Activated CD4-positive, alpha-beta T cell treated with anti-CD3 and anti-CD28 coated beads, Interleukin-10, Interleukin-2, amounts not matched to agents 100 ng/mL and 50 ng/mL, durations not matched to agents 16 hours and 8 hours (primary cell): ENCODE measurements around the gene RFESD.
A peak's percentile ranks its signal among the peaks of the same experiment; 100 is the strongest.

ENCODE experiments used
- DNase-seq: peaks from one replicate; pipeline ENCODE4 v3.0.0-alpha.2; 2020

Gene RFESD

DNA sequence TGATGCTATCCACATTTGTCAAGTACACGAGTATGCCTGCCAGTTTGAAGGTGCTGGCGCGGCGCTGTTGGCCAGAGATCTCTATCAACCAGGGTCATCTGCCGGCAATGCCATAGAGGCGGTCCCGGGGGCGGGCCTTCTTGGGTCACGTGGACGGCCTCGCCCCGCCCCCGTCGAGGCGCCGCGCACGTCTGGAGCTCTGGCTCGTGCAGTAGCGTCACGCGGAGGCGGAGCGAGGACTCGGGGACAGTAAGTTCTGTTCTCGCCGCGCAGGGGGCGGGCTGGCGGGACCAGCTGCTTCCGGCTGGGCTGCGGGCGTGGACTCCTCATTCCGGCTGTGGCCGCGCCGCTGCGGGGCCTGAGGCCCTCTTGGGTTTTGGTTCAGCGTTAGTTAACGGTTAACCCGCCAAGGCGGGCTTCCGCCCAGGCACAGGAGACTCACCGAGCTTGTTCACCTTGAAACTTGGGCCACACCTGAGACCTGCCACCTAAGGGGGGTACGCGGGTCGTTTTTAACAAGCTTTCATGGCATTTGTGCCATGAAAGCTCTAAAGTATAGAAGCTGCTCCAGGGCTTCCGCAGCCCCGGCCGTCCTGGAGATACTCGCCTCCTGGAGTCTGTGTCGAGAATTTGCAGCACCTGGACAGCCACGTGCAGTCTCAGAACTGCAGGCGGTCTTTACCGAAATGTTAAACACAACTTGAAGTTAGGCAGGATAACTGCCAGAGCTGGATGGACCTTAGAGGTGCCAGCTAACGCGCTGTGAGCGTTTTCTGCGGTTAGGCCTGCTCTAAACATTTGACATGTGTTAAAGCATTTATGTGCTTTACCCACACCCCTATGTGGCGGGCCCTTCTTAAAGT, at the start of gene RFESD:
Gene RFESD, plus strand, starts transcription at position 209 of the 863 bp plus-strand sequence. CDS start 5,495 bp downstream, outside the sequence.
- DNase-seq: peak; percentile 98

DNA sequence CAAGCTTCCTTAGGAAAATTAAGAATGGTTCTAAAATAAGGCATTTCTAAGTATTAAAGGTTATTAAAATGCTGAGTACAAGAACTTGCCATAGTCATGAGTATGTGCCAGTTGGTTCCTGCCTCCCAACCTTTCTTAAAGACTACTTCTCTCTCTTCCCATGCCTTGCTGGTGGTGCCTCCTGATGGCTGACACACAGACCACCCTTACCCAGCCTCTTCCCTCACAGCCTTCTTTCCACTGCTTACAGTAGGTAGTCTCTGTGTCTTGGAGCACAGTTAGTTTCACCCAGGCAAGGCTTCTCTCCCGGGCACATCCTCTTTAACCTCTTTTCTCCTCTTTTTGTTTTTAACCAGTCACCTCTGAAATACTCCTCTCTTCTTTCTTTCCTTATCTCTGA, 47.3 kb upstream of the RFESD start:
- DNase-seq: no peak

DNA sequence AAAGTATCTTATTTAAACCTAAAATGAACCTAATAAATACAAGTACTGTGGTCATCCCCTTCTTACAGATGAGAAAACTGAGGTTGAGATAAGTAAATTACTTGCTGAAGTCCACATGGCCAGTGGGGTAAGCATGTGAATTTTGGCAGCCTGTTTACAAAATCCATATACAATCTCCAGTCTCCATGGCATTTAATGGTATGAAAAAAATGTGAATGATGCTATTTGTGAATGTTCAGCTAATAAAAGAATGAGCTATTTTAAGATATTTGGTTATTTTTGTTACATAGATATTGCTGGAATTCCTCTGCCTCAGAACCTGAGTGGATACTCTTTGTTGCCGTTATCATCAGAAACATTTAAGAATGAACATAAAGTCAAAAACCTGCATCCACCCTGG, 46.0 kb upstream of the RFESD start:
- no peak for DNase-seq

DNA sequence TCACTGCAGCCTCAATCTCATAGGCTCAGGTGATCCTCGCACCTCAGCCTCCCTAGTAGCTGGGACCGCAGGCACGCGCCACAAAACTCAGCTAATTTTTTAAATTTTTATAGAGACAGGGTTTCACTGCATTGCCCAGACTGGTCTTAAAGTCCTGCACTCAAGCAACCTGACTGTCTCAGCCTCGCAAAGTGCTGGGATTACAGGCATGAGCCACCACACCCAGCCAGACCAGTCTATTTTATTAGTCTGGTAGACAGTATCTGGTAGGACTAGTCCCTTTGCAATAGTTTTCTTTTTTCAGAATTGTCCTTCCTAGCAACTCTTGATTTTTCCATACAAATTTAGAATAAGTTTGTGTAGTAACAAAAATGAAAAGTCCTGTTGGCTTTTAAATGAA, 40.8 kb upstream of the RFESD start:
- DNase-seq: no peak

DNA sequence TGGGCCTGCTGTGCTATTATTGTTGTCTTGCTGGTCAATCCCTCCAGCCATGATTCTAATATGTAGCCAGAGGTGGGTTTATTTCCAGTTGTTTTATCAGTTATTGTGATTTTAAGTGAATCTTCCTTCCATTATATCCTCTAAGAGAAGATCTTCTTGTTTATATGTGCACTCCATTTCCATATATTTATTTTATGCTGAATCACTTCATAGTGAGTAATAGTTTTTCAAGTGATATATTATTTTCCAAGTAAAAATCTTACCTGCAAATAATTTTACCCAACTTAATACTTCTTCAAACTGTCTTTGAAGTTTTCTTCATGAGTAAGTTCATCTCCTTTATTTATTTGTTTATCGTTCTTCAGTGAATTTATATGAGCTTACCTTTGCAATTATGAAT, 40.2 kb upstream of the RFESD start:
- DNase-seq: no peak

DNA sequence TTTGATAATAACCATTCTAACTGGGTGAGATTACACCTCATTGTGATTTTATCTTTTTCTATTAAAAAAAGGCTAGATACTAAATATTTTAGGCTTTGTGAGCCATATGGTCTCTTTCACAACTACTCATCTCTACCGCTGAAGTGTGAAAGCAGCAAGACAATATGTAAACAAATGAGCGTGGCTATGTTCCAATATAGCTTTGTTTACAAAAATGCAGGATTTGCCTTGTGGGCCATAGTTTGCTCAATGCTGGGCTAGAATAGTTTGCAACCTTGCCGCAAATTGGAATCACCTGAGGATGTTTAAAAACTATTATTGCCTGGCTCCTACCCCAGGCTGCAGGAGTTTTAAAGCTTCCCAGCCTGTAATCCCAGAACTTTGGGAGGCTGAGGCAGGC, 36.9 kb upstream of the RFESD start:
- no peak for DNase-seq

DNA sequence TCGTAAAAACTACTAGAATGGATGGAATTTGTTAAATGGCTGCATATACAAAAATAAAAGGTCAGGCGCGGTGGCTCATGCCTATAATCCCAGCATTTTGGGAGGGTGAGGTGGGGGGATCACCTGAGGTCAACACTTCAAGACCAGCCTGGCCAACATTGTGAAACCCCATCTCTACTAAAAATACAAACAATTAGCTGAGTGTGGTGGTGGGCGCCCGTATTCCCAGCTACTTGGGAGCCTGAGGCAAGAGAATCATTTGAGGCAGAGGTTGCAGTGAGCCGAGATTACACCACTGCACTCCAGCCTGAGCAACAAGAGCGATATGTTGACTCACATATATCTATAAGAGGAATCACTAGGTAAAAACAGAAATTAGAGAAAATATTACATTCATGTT, 36.0 kb upstream of the RFESD start:
- no peak for DNase-seq

DNA sequence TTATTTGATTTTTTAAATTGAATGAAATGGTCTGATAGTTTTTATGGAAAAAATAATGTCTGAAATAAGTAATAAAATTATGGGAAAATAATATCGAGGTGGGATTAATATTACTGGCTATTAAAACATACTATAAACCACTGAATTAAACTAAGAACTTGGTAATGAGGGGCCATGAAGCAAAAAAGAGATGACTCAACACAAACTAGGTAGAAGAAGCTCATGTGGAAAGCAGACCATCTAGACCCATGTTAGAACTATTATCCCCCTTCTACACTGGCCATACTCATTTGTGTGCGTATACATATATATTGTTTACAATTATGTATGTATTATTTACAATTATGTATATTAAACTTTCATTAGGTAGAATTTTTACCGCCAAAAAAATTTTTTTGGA, 35.2 kb upstream of the RFESD start:
- DNase-seq: no peak

DNA sequence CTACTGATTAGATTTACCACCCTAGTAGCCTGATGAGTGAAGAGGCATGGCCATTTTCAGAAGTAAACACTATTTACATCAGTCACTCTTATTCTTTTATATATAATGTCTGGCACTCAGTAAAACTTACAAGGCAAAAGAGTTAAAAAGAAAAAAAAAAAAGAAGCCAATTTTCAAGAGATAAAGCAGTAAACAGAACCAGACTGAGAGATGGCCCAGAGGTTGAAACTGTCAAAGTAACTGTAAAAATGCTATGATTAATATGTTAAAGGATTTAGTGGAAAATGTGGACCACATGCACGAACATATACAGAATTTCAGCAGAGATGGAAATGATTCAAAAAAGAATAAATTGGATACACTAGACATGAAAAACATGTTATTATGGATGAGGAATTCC, 33.1 kb upstream of the RFESD start:
- no peak for DNase-seq

DNA sequence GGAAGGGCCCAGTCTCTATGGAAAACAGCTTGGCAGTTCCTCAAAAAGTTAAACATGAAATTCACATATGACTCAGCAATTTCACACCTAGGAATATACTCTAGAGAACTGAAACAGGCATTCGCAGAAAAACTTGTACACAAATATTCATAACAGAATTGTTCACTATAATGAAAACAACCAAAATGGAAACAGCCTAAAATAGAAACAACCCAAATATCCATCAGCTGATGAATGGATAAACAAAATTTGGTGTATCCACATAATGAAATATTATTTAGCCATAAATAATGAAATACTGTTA, 31.5 kb upstream of the RFESD start:
- DNase-seq: peak; percentile 54

DNA sequence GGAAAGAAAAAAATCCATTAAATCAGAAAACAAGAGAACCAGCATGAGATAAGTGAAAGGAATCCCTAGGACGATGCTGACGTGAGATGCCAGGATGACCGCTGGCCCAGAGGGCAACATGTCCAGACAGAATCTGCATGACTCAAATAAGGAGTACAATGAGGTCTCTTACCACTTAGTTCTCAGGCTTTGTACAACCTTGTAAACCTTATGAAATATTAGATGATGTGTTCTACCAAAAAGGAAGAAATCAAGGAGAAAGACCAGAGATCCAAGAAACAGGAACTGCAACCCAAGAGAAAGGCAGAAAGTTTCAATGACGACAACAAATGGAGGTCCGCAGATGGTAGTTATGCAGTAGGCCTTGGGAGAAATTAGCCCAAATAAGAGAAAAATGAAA, 29.5 kb upstream of the RFESD start:
- DNase-seq: no peak

DNA sequence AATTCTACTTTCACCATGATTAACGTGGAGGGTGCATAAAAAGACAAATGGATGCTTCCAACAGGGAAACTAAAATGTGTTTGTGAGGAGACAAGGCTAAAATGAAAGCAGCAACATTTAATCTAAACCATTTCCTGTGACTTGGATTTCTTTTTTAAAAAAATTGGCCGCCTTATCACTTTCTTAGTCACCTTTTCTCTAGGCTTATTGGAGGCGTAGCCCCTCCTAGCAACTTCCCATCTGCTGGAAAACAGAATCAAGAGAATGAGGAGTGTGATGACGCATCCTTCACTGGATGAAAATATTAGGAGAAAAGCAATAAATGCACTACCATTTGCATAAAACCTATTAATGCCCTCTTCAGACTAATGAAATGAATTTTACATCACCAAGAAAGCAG, 27.5 kb upstream of the RFESD start:
- DNase-seq: no peak

DNA sequence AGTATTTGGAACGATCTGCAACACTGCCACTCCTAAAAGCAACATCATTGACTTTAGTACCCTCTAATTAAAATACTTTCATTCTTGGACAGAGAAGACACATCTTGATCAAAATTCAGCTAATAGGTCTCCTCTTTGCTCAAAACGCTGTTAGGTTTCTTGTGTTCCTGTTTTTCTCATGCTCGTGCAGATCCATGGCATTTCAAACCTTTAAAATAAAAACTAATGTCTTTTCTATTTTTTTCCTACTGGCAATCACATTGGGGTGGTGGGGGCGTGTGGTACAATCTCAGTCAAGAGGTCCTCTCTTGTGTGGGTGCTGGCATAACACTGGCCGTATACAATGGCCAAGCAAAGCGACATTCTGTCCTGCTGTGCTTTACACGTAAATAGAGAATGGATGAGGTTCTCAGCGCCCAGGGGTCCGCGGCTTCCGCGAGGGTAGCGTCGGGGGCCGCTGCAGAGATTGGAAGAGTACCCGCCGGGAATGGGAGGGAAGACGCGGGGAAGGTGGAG, 27.0 kb upstream of the RFESD start:
- no peak for DNase-seq

DNA sequence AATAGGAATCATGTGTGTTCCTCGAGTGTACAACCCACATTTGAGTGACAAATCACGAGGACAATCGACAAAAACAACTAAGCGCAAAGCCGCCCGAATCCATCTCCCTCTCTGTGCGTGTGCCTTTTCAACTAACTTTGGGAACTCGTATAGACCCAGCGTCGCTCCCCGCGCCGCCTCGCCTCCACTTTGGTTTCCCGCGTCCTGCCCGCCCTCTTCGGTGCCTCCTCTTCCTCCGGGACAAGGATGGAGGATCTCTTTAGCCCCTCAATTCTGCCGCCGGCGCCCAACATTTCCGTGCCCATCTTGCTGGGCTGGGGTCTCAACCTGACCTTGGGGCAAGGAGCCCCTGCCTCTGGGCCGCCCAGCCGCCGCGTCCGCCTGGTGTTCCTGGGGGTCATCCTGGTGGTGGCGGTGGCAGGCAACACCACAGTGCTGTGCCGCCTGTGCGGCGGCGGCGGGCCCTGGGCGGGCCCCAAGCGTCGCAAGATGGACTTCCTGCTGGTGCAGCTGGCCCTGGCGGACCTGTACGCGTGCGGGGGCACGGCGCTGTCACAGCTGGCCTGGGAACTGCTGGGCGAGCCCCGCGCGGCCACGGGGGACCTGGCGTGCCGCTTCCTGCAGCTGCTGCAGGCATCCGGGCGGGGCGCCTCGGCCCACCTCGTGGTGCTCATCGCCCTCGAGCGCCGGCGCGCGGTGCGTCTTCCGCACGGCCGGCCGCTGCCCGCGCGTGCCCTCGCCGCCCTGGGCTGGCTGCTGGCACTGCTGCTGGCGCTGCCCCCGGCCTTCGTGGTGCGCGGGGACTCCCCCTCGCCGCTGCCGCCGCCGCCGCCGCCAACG, 26.3 kb upstream of the RFESD start, which contains the start of gene GPR150:
Gene GPR150, plus strand, starts transcription at position 58 of the 840 bp plus-strand sequence. Its CDS starts 189 bp downstream, at position 247.
- peak; percentile 63 for DNase-seq

DNA sequence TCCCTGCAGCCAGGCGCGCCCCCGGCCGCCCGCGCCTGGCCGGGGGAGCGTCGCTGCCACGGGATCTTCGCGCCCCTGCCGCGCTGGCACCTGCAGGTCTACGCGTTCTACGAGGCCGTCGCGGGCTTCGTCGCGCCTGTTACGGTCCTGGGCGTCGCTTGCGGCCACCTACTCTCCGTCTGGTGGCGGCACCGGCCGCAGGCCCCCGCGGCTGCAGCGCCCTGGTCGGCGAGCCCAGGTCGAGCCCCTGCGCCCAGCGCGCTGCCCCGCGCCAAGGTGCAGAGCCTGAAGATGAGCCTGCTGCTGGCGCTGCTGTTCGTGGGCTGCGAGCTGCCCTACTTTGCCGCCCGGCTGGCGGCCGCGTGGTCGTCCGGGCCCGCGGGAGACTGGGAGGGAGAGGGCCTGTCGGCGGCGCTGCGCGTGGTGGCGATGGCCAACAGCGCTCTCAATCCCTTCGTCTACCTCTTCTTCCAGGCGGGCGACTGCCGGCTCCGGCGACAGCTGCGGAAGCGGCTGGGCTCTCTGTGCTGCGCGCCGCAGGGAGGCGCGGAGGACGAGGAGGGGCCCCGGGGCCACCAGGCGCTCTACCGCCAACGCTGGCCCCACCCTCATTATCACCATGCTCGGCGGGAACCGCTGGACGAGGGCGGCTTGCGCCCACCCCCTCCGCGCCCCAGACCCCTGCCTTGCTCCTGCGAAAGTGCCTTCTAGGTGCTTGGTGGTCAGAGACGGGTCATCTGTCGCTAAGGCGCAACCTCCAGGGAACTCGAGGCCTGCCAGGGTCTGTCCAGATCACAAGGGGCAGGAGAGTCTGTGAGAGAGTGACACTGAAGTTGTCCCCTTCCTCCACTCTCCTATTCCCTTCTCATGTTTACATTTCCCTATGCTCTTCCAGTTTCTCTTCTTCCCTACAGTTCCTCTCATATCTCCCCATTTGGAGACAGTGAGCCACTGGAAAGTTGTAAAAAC, 25.4 kb upstream of the RFESD start:
- peak; percentile 42 for DNase-seq

DNA sequence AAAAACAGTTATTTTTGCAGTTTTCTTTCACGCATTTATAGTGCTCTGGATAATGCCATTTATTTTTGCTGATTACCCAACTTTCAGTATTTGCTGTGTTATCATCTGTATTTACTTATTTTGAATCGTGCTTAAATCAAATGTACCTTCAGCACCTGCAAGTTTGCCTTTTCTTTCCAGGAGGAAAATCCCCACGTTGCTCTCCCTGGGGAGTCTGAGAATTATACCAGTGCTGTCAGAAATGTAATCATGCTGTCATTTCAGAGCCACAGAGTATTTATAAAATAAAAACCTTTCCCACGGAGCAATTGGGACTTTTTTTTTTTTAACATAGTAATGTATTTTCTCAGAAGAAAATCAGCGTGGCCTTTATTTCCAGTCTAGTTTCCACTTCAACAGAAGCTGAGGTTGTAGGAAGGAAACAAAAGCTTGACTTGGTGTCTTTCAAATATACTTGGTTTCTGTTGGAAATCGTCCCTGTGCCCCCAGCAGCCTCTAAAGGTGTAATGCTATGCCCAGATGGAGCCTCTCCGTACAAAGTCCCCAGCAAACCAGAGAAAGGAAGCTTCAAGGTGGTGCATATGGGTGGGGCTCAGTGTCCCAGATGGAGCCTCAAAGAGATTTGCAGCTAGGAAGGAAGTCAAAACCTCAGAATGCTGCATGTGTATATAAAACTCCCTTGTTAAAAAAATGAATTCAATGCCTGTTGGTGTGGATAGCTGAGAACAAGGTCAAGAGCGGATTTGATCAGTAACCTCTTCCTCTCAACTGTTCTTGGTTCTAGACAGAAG, 24.5 kb upstream of the RFESD start:
- DNase-seq: peak; percentile 22

DNA sequence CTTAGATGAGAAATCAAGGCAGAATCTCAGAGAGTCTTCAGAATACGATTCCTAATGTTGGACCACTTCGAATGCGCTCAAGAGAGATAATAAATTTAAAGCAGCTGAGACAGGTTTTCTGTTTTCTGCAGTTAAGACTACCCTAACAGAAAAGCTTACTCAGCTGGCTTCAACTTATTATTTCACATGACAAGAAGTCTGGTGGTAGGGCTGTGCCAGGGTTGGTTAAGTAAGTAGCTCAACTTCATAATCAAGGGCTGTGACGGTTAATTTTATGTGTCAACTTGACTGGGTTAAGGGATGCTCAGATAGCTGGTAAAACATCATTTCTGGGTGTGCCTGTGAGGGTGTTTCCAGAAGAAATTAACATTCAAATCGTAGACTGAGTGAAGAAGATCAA, 22.9 kb upstream of the RFESD start:
- DNase-seq: no peak

DNA sequence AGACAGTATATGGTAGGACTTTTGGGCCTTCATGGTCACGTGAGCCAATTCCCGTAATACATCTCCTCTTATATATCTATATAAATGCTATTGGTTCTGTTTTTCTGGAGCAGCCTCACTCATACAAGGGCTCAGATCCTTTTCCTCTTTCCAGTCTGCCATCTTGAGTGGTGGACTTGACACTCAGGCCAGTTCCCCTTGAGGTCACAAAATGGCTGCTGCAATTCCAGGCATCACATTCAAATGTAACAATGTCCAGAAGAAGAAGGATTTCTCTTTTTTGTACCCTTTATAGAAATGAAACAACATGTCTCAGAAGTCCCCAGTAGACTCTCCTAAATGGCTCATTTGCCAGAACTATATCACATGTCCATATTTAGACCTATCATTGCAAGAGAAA, 22.2 kb upstream of the RFESD start:
- DNase-seq: no peak

DNA sequence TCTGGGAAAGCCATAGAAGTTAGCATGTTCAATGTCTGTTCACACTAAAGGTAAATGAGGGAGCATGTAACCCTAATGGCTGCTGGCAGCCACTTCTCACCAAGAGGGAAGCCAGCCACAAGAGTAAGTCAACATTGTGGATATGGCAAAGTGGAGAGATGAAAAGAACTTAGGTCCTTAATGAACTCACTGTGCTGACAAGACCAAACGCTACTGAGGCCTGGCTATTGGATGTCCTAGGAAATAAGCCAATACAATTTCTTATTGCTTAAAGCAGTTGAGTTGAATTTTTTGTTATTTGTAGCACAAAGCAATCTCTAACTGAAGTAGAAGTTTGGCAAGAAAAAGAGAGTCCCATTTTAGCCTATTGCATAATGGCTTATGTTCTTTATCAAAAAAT, 19.9 kb upstream of the RFESD start:
- no peak for DNase-seq

DNA sequence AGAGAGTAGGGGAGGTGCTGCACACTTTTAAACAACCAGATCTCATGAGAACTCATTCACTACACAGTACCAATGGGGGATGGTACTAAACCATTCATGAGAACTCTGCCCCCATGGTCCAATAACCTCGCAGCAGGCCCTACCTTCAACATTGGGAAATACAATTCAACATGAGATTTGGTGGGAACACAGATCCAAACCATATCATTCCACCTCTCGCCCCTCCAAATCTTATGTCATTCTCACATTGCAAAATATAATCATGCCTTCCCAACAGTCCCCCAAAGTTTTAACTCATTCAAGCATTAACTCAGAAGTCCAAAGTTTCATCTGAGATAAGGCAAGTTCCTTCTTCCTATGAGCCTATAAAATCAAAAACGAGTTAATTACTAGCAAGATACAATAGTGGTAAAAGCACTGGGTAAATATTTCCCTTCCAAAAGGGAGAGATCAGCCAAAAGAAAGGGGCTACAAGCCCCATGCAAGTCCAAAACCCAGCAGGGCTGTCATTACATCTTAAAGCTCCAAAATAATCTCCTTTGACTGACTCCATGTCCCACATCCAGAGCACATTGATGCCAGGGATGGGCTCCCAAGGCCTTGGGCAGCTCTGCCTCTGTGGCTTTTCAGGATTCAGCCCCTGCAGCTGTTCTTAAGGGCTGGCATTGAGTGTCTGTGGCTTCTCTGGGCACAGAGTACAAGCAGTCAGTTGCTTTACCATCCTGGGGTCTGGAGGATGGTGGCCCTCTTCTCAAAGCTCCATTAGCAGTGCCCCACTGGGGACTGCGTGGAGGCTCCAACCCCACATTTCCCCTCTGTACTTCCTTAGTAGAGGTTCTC, 18.4 kb upstream of the RFESD start:
- DNase-seq: no peak

DNA sequence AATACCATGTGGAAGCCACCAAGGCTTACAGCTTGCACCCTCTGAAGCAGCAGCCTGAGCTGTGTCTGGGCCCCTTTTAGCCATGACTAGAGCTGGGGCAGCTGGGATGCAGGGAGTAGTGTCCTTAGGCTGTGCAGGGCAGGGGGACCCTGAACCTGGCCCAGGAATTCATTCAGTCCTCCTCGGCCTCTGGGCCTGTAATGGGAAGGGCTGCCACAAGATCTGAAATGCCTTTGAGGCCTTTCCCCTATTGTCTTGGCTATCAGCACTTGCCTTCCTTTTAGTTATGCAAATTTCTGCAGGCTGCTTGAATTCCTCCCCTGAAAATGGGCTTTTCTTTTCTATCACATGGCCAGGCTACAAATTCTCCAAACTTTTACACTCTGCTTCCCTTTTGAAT, 17.6 kb upstream of the RFESD start:
- no peak for DNase-seq
